Neural progenitor cell (in vitro differentiated cells): ENCODE measurements around the gene TMCC1.

Experiments used
- EZH2 ChIP-seq: fragments of 200-600 bp; sonication (generic); IDR thresholded peaks from 2 replicates; pipeline ENCODE4 v1.6.1; 2017; ENCODE audit warnings: antibody characterized with exemption, mild to moderate bottlenecking, moderate library complexity
- TF ChIP-seq, protein P1 (sequence below): fragments of 200-600 bp; sonication (generic); IDR thresholded peaks from 2 replicates; pipeline ENCODE4 v1.5.1; 2017; ENCODE audit warnings: antibody characterized with exemption, mild to moderate bottlenecking

DNA sequence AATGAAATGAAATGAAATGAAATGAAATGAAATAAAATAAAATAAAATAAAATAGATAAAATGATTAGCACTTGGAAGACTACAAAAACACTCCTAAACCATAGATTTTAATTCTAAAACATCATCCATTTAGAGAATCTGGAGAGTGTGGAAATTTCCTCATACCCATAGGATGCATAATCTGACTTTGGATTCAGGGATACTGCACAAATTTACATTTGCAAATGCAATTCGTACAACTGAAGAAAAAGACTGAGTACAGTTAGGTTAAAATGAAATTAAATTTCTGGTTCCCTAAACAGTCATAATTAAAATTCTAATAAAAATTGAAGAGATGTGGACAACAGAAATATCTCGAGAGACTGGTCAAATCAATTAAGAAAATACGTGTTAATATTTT is 122.9 kb downstream of the TMCC1 start:
- TF ChIP-seq, protein P1, sequence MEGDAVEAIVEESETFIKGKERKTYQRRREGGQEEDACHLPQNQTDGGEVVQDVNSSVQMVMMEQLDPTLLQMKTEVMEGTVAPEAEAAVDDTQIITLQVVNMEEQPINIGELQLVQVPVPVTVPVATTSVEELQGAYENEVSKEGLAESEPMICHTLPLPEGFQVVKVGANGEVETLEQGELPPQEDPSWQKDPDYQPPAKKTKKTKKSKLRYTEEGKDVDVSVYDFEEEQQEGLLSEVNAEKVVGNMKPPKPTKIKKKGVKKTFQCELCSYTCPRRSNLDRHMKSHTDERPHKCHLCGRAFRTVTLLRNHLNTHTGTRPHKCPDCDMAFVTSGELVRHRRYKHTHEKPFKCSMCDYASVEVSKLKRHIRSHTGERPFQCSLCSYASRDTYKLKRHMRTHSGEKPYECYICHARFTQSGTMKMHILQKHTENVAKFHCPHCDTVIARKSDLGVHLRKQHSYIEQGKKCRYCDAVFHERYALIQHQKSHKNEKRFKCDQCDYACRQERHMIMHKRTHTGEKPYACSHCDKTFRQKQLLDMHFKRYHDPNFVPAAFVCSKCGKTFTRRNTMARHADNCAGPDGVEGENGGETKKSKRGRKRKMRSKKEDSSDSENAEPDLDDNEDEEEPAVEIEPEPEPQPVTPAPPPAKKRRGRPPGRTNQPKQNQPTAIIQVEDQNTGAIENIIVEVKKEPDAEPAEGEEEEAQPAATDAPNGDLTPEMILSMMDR, result no peak
- TF ChIP-seq EZH2, result no peak
